K562 (cell line): ENCODE results near the gene CRYAB. TPM values are rescaled to one million over a fixed set of nuclear protein-coding genes. Genes with fewer than 3 reads are reported as not detected.

Experiments used
- AFF1 ChIP-seq, 2 experiments: fragments of 450-650 bp; IDR thresholded peaks; 2 replicates each; pipeline ENCODE4 v1.6.1; 2018; ENCODE audit warnings: mild to moderate bottlenecking in 2 of 2, low read depth in 1 of 2; ENCODE audit not compliant: partially characterized antibody in 2 of 2
- HBP1 ChIP-seq: fragments of 450-650 bp; formaldehyde crosslinking; IDR thresholded peaks from 2 replicates; pipeline ENCODE4 v1.4.0; 2022; ENCODE audit warnings: missing genetic modification characterization
- NFRKB ChIP-seq: fragments of 450-650 bp; IDR thresholded peaks from 2 replicates; pipeline ENCODE4 v1.6.1; 2016; ENCODE audit warnings: low read depth
- PBX2 ChIP-seq, 2 experiments: IDR thresholded peaks in 1 of 2; conservative IDR thresholded peaks in 1 of 2; 2 replicates each; pipeline ENCODE4 v1.6.1; 2016; ENCODE audit warnings: low read depth in 2 of 2, mild to moderate bottlenecking in 1 of 2, missing compliant biosample characterization in 1 of 2, missing genetic modification characterization in 1 of 2, moderate library complexity in 1 of 2
- TRIM24 ChIP-seq, 2 experiments: fragments of 450-650 bp; IDR thresholded peaks; 2 replicates each; pipeline ENCODE4 v1.6.1; 2016
- TRIM25 ChIP-seq: fragments of 450-650 bp; IDR thresholded peaks from 2 replicates; pipeline ENCODE4 v1.7.0; 2016; ENCODE audit warnings: borderline replicate concordance
- ZSCAN29 ChIP-seq: fragments of 450-650 bp; IDR thresholded peaks from 2 replicates; pipeline ENCODE4 v1.6.1; 2017
- polyA plus RNA-seq, 8 experiments: library from polyadenylated mRNA; depleted of rRNA in 4 of 8; stranded (reverse) in 5 of 8; unstranded in 3 of 8; fragments of >200 nt; fragmentation: Nextera tagmentation in 2 of 8; fragmentation: Illumina TruSeq in 1 of 8; extraction: Ambion mirVana in 2 of 8; extraction: Trizol in 1 of 8; gene quantifications; 2 replicates each; pipeline versions ENCODE4 v1.2.1 to v1.2.3, GENCODE V29; 2011 to 2014; ENCODE audit warnings: inconsistent platforms in 1 of 8, missing spikeins in 1 of 8
- total RNA-seq, 7 experiments: library from RNA; depleted of rRNA in 6 of 7; stranded (reverse); fragments of >200 nt in 6 of 7; fragmentation: Illumina TruSeq in 2 of 7; extraction: Trizol in 2 of 7; gene quantifications; 2 replicates each; pipeline versions ENCODE4 v1.2.1 to v1.2.3, GENCODE V29; 2011 to 2021; ENCODE audit warnings: low replicate concordance in 1 of 7

The CRYAB gene
- total and polyA plus RNA-seq, 9 of the 15 experiments (the other 6 are each of a cell fraction or from before 2014, with no cell fraction given): 0.83 to 7.5 (median 3.6) TPM

- TF ChIP-seq HBP1 (CRISPR knock-in tag): no peak
- TF ChIP-seq TRIM24 (IDR thresholded peaks at IDR 0.05): 0 out of 4 replicates have a peak, but pooled peaks of 1 of the 2 experiments have one; percentile 5
- TF ChIP-seq ZSCAN29: peak; percentile 51; the same call in 1 of the 2 replicates
- TF ChIP-seq PBX2 (CRISPR knock-in tag; IDR thresholded peaks at IDR 0.05; ENCODE audit: low read depth): no peak
- TF ChIP-seq PBX2 (tag; conservative IDR thresholded peaks at IDR 0.05; ENCODE audit: low read depth): peak; percentile 5; the same call in 1 of the 2 replicates
- TF ChIP-seq TRIM25: 0 out of 2 replicates have a peak, but pooled peaks have one; percentile 45
- TF ChIP-seq AFF1 (IDR thresholded peaks at IDR 0.05; ENCODE audit: low read depth in 1 of 2, partially characterized antibody in 2 of 2): peak in 1 of 2 experiments; percentile 37
- peak; percentile 42; the same call in 1 of the 2 replicates for TF ChIP-seq NFRKB
- TF ChIP-seq, all 486 proteins: peak for 19
Observed at GRCh38 chr11:111871693-111872161, 39.8 kb downstream of the CRYAB start (continued).
